H9 (cell line): ENCODE results near the gene LAMC1. TPM values are rescaled to one million over a fixed set of nuclear protein-coding genes. Genes with fewer than 3 reads are reported as not detected.

Source experiments
- DNase-seq: peaks from one replicate; pipeline ENCODE4 v3.0.0-alpha.2; 2017
- H2AFZ ChIP-seq: one replicate; pipeline ENCODE4 v1.6.1; 2013; ENCODE audit warnings: mild to moderate bottlenecking, low read length, control low read depth, moderate library complexity
- H2AK5ac ChIP-seq: 2 replicates; pipeline ENCODE4 v1.6.1; 2013; ENCODE audit warnings: low read length, control low read depth, mixed read lengths; ENCODE audit not compliant: insufficient read length
- H2BK120ac ChIP-seq: one replicate; pipeline ENCODE4 v1.6.1; 2013; ENCODE audit warnings: low read depth, mild to moderate bottlenecking, low read length, control low read depth, inconsistent platforms; ENCODE audit not compliant: poor library complexity, severe bottlenecking
- H2BK12ac ChIP-seq: 2 replicates; pipeline ENCODE4 v1.6.1; 2013; ENCODE audit warnings: low read length, control low read depth, mixed read lengths, low read depth; ENCODE audit not compliant: insufficient read length
- H2BK15ac ChIP-seq: 2 replicates; pipeline ENCODE4 v1.6.1; 2013; ENCODE audit warnings: low read depth, low read length, control low read depth
- H2BK20ac ChIP-seq: one replicate; pipeline ENCODE4 v1.6.1; 2013; ENCODE audit warnings: low read depth, mild to moderate bottlenecking, low read length, control low read depth, inconsistent platforms; ENCODE audit not compliant: poor library complexity, severe bottlenecking
- H2BK5ac ChIP-seq: 2 replicates; pipeline ENCODE4 v1.6.1; 2013; ENCODE audit warnings: low read length, control low read depth, mixed read lengths; ENCODE audit not compliant: insufficient read length
- H3K14ac ChIP-seq: 2 replicates; pipeline ENCODE4 v1.6.1; 2013; ENCODE audit warnings: low read length, control low read depth; ENCODE audit not compliant: insufficient read depth
- H3K18ac ChIP-seq: 2 replicates; pipeline ENCODE4 v1.6.1; 2013; ENCODE audit warnings: low read depth, mild to moderate bottlenecking, mixed read lengths, low read length, control low read depth; ENCODE audit not compliant: insufficient read length
- H3K23ac ChIP-seq: 2 replicates; pipeline ENCODE4 v1.6.1; 2013; ENCODE audit warnings: low read length, control low read depth, mixed read lengths, low read depth; ENCODE audit not compliant: insufficient read length
- H3K23me2 ChIP-seq: 2 replicates; pipeline ENCODE4 v1.6.1; 2013; ENCODE audit warnings: low read depth, mild to moderate bottlenecking, mixed read lengths, low read length, control low read depth; ENCODE audit not compliant: insufficient read length, poor library complexity, severe bottlenecking
- H3K27ac ChIP-seq: 2 replicates; pipeline ENCODE4 v1.5.1; 2013; ENCODE audit warnings: low read length, control low read depth, mixed read lengths, low read depth; ENCODE audit not compliant: insufficient read length
- H3K27me3 ChIP-seq: 2 replicates; pipeline ENCODE4 v1.6.1; 2013; ENCODE audit warnings: low read length, control low read depth, inconsistent platforms; ENCODE audit not compliant: insufficient read depth
- H3K4ac ChIP-seq: 2 replicates; pipeline ENCODE4 v1.6.1; 2013; ENCODE audit warnings: low read depth, mild to moderate bottlenecking, control low read depth, inconsistent platforms, low read length, moderate library complexity
- H3K4me1 ChIP-seq: 2 replicates; pipeline ENCODE4 v1.6.1; 2013; ENCODE audit warnings: low read length, control low read depth, inconsistent platforms; ENCODE audit not compliant: insufficient read depth
- H3K4me2 ChIP-seq: 2 replicates; pipeline ENCODE4 v1.6.1; 2013; ENCODE audit warnings: low read length, control low read depth, mixed read lengths; ENCODE audit not compliant: insufficient read length, insufficient read depth
- H3K56ac ChIP-seq: 2 replicates; pipeline ENCODE4 v1.6.1; 2013; ENCODE audit warnings: low read depth, mild to moderate bottlenecking, mixed read lengths, low read length, control low read depth; ENCODE audit not compliant: insufficient read length
- H3K79me1 ChIP-seq: 2 replicates; pipeline ENCODE4 v1.6.1; 2013; ENCODE audit warnings: low read depth, mild to moderate bottlenecking, moderate library complexity, low read length, control low read depth, inconsistent platforms; ENCODE audit not compliant: insufficient read depth, poor library complexity, severe bottlenecking
- H3K79me2 ChIP-seq: 2 replicates; pipeline ENCODE4 v1.6.1; 2013; ENCODE audit warnings: low read length, control low read depth, inconsistent platforms; ENCODE audit not compliant: insufficient read depth
- H3K9ac ChIP-seq: 2 replicates; pipeline ENCODE4 v1.6.1; 2013; ENCODE audit warnings: low read length, control low read depth, mixed read lengths; ENCODE audit not compliant: insufficient read length; ENCODE audit errors: extremely low read depth
- H3K9me3 ChIP-seq: one replicate; pipeline ENCODE4 v1.6.1; 2013; ENCODE audit warnings: low read depth, low read length, inconsistent platforms; ENCODE audit not compliant: control insufficient read depth
- H3T11ph ChIP-seq: one replicate; pipeline ENCODE4 v1.6.1; 2013; ENCODE audit warnings: mild to moderate bottlenecking, low read length, control low read depth, inconsistent platforms
- H4K20me1 ChIP-seq: one replicate; pipeline ENCODE4 v1.6.1; 2013; ENCODE audit not compliant: control insufficient read depth, insufficient read length, insufficient read depth
- H4K5ac ChIP-seq: 2 replicates; pipeline ENCODE4 v1.6.1; 2013; ENCODE audit warnings: low read depth, mild to moderate bottlenecking, mixed read lengths, low read length, control low read depth; ENCODE audit not compliant: insufficient read length
- H4K8ac ChIP-seq: replicated peaks from 2 replicates; pipeline ENCODE4 v1.6.1; 2013; ENCODE audit warnings: low read length, control low read depth, mixed read lengths, low read depth; ENCODE audit not compliant: insufficient read length
- H4K91ac ChIP-seq: 2 replicates; pipeline ENCODE4 v1.6.1; 2013; ENCODE audit warnings: low read depth, mild to moderate bottlenecking, moderate library complexity, mixed read lengths, low read length, control low read depth; ENCODE audit not compliant: insufficient read length
- H3K27ac Mint-ChIP-seq, 3 experiments: 2 replicates in 2 of 3; 3 replicates in 1 of 3; pipeline ENCODE4 v1.8.0; 2020 to 2021; ENCODE audit warnings: mixed read lengths in 3 of 3, mild to moderate bottlenecking in 1 of 3, moderate library complexity in 1 of 3
- H3K27me3 Mint-ChIP-seq: 2 replicates; pipeline ENCODE4 v1.8.0; 2021; ENCODE audit warnings: low read depth, mild to moderate bottlenecking, moderate library complexity, mixed read lengths
- H3K36me3 Mint-ChIP-seq, 3 experiments: 2 replicates in 2 of 3; 3 replicates in 1 of 3; pipeline ENCODE4 v1.8.0; 2020 to 2021; ENCODE audit warnings: low read depth in 3 of 3, mixed read lengths in 3 of 3; ENCODE audit not compliant: insufficient read depth in 1 of 3
- H3K4me1 Mint-ChIP-seq, 2 experiments: 2 replicates each; pipeline ENCODE4 v1.8.0; 2020; ENCODE audit warnings: mixed read lengths in 2 of 2
- H3K4me3 Mint-ChIP-seq, 2 experiments: 2 replicates in 1 of 2; 3 replicates in 1 of 2; pipeline ENCODE4 v1.8.0; 2020 to 2021; ENCODE audit warnings: mild to moderate bottlenecking in 2 of 2, mixed read lengths in 2 of 2, moderate library complexity in 1 of 2
- H3K9me3 Mint-ChIP-seq, 2 experiments: 2 replicates in 1 of 2; 3 replicates in 1 of 2; pipeline ENCODE4 v1.8.0; 2020; ENCODE audit warnings: mild to moderate bottlenecking in 2 of 2, mixed read lengths in 2 of 2, moderate library complexity in 1 of 2
- CTCF ChIP-seq: fragments of 200-600 bp; sonication (generic); conservative IDR thresholded peaks from 3 replicates; pipeline ENCODE4 v1.8.0; 2021; ENCODE audit warnings: antibody characterized with exemption, mild to moderate bottlenecking
- WGBS: extraction: QIAGEN DNeasy Blood & Tissue Kit; methylation state at CpG from one replicate; pipeline ENCODE4 v1.1.7; 2013; ENCODE audit warnings: missing lambda C conversion rate, low lambda C conversion rate, mixed read lengths; ENCODE audit not compliant: insufficient read length; ENCODE audit errors: extremely low coverage; 5-methylcytosine and 5-hydroxymethylcytosine counted together
- total RNA-seq: library from RNA; stranded (reverse); gene quantifications from 2 replicates; pipeline ENCODE4 v1.2.1, GENCODE V29; 2021

Gene LAMC1
- total RNA-seq, 1 experiment from 2014 or later: 96.2 TPM

DNA sequence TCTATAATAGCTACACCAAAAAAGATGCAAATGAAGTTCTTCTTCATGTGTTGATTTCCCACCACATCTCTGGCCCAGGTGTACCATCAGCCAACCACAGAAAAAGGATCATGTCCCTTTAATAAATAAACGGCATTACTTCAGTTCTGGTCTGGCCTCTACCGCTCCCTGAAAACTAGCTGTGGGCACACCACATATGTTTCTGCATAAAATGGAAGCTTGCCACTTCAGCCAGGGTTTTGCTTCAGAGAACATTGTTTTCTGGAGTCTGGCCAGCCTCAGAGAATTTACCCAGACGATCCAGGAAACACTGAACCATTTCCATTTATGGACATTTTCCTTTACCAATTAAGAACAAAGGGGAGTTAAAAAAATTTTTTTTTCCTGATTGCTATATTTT lies 157.0 kb downstream of the LAMC1 start:
- Histone ChIP-seq H4K8ac (no peak overlapping the region), H2BK120ac (no peak overlapping the region), H2BK5ac (no peak overlapping the region), H3K23me2 (no peaks in the 10 kb centered on the region), H2AK5ac (no peak overlapping the region), H3K79me2 (no peaks in the 10 kb centered on the region), H3T11ph (no peak overlapping the region), H3K79me1 (no peaks in the 10 kb centered on the region), H2BK12ac (no peak overlapping the region), H3K18ac (no peak overlapping the region), H4K91ac (no peak overlapping the region), H3K9me3 (no peaks in the 10 kb centered on the region), H3K4me2 (no peak overlapping the region), H2BK15ac (no peak overlapping the region), H3K9ac (no peak overlapping the region), H4K5ac (no peak overlapping the region), H3K27ac (no peak overlapping the region), H2AFZ (no peak overlapping the region), H3K4ac (no peak overlapping the region), H4K20me1 (no peaks in the 10 kb centered on the region), H2BK20ac (no peak overlapping the region), H3K23ac (no peak overlapping the region), H3K4me1 (peaks cover 2% of the 10 kb centered on the region; the same call in 1 of the 2 replicates), H3K14ac (no peak overlapping the region), H3K56ac (no peak overlapping the region), H3K27me3 (no peaks in the 10 kb centered on the region)
- peaks cover 16 to 20% of the 10 kb centered on the region in 2 experiments for H3K4me1 Mint-ChIP-seq
- DNase-seq: no peak
- no CpG with 5 or more reads among the region's 3 CpGs for WGBS
- no peaks in the 10 kb centered on the region for H3K9me3 Mint-ChIP-seq
- H3K27me3 Mint-ChIP-seq: peaks cover 1% of the 10 kb centered on the region; the same call in 1 of the 2 replicates
- H3K27ac Mint-ChIP-seq: no peak overlapping the region; a peak in 1 of 7 replicates
- H3K36me3 Mint-ChIP-seq: no peaks in the 10 kb centered on the region
- H3K4me3 Mint-ChIP-seq: no peak overlapping the region
- TF ChIP-seq CTCF: no peak
